H1 (cell line): Measurements from ENCODE around the gene LAIR1. TPM values are rescaled to one million over a fixed set of nuclear protein-coding genes. Genes with fewer than 3 reads are reported as not detected.

ENCODE experiments used
- CTCF ChIA-PET: fragments of 300-600 bp; sonication (Branson Sonifier 250); formaldehyde crosslinking; loops from one replicate; lab custom pipeline; 2021; ENCODE audit not compliant: partially characterized antibody; lab: Charles Lee
- POLR2A ChIA-PET: fragments of 300-600 bp; sonication (Branson Sonifier 250); formaldehyde crosslinking; loops from one replicate; lab custom pipeline; 2021; ENCODE audit warnings: inconsistent platforms; ENCODE audit not compliant: partially characterized antibody; lab: Charles Lee
- DNase-seq, 2 experiments: peaks; one replicate each; pipeline versions ENCODE4 v3.0.0 to v3.0.0-alpha.2; 2010 to 2022; ENCODE audit warnings: low spot score in 2 of 2, low read depth in 1 of 2, mixed read lengths in 1 of 2
- FAIRE-seq: peaks from 2 replicates; lab custom pipeline; 2011; peaks lifted over from hg19 to GRCh38; lab: Jason Lieb, UNC
- H2AFZ ChIP-seq: 2 replicates; pipeline ENCODE4 v1.8.1; 2012; ENCODE audit warnings: low read length, inconsistent platforms
- H2AK5ac ChIP-seq: 2 replicates; pipeline ENCODE4 v1.6.1; 2013; ENCODE audit warnings: low read depth, low read length
- H2BK120ac ChIP-seq: replicated peaks from 2 replicates; pipeline ENCODE3; 2013; ENCODE audit warnings: low read depth, low read length, inconsistent platforms
- H2BK12ac ChIP-seq: 2 replicates; pipeline ENCODE4 v1.6.1; 2013; ENCODE audit warnings: low read depth, low read length
- H2BK15ac ChIP-seq: 2 replicates; pipeline ENCODE4 v1.6.1; 2013; ENCODE audit warnings: low read length
- H2BK20ac ChIP-seq: 2 replicates; pipeline ENCODE4 v1.6.1; 2013; ENCODE audit warnings: low read length
- H2BK5ac ChIP-seq: 2 replicates; pipeline ENCODE4 v1.6.1; 2013; ENCODE audit warnings: low read depth, low read length
- H3K14ac ChIP-seq: 2 replicates; pipeline ENCODE4 v1.6.1; 2013; ENCODE audit warnings: inconsistent platforms; ENCODE audit not compliant: insufficient read length
- H3K18ac ChIP-seq: 2 replicates; pipeline ENCODE4 v1.6.1; 2013; ENCODE audit warnings: low read length; ENCODE audit errors: extremely low read depth
- H3K23ac ChIP-seq: 2 replicates; pipeline ENCODE4 v1.6.1; 2013; ENCODE audit warnings: inconsistent platforms; ENCODE audit not compliant: insufficient read length
- H3K23me2 ChIP-seq: 2 replicates; pipeline ENCODE4 v1.6.1; 2013; ENCODE audit warnings: low read depth, low read length
- H3K27ac ChIP-seq: 2 replicates; pipeline ENCODE4 v1.6.1; 2011; ENCODE audit warnings: low read depth, low read length, inconsistent platforms
- H3K27me3 ChIP-seq, 4 experiments: replicated peaks in 1 of 4; 1 replicate in 1 of 4; 2 replicates in 3 of 4; pipeline versions ENCODE4 v1.6.1 to v1.8.1; 2011 to 2013; ENCODE audit warnings: low read length in 3 of 4, mild to moderate bottlenecking in 3 of 4, inconsistent platforms in 2 of 4, mixed read lengths in 2 of 4, moderate library complexity in 1 of 4; ENCODE audit not compliant: control insufficient read depth in 3 of 4, insufficient read depth in 3 of 4; ENCODE audit errors: extremely low read depth in 1 of 4
- H3K36me3 ChIP-seq, 4 experiments: 2 replicates each; pipeline versions ENCODE4 v1.6.1 to v1.8.1; 2011 to 2013; ENCODE audit warnings: mild to moderate bottlenecking in 4 of 4, low read length in 3 of 4, moderate library complexity in 2 of 4, control low read depth in 1 of 4, inconsistent platforms in 1 of 4; ENCODE audit not compliant: insufficient read depth in 4 of 4, control insufficient read depth in 2 of 4
- H3K4ac ChIP-seq: replicated peaks from 2 replicates; pipeline ENCODE3; 2013; ENCODE audit warnings: low read length, low read depth, mixed read lengths, inconsistent platforms; ENCODE audit not compliant: insufficient read length
- H3K4me1 ChIP-seq, 4 experiments: replicated peaks in 1 of 4; 1 replicate in 1 of 4; 2 replicates in 3 of 4; pipeline versions ENCODE4 v1.6.1 to v1.8.1; 2011 to 2013; ENCODE audit warnings: low read length in 3 of 4, inconsistent platforms in 2 of 4, mixed read lengths in 1 of 4; ENCODE audit not compliant: insufficient read depth in 4 of 4, control insufficient read depth in 3 of 4
- H3K4me2 ChIP-seq, 2 experiments: 2 replicates each; pipeline versions ENCODE4 v1.6.1 to v1.8.1; 2011 to 2013; ENCODE audit warnings: low read depth in 2 of 2, low read length in 2 of 2, control low read depth in 1 of 2, inconsistent platforms in 1 of 2, mild to moderate bottlenecking in 1 of 2; ENCODE audit not compliant: insufficient read depth in 1 of 2
- H3K4me3 ChIP-seq, 4 experiments: fragments of 200-600, 300-600 bp in 1 of 4; sonication (generic), shearing (Covaris generic), sonication (Bioruptor Twin) in 1 of 4; 2 replicates each; pipeline versions ENCODE4 v1.5.1 to v1.8.1; 2011 to 2016; ENCODE audit warnings: low read length in 4 of 4, low read depth in 3 of 4, control low read depth in 2 of 4, inconsistent platforms in 2 of 4, mild to moderate bottlenecking in 2 of 4, mixed read lengths in 1 of 4, moderate library complexity in 1 of 4; ENCODE audit not compliant: insufficient read depth in 2 of 4; ENCODE audit errors: extremely low read depth in 1 of 4
- H3K56ac ChIP-seq: replicated peaks from 2 replicates; pipeline ENCODE3; 2013; ENCODE audit warnings: low read depth, mild to moderate bottlenecking, mixed read lengths, low read length, inconsistent platforms; ENCODE audit not compliant: insufficient read length
- H3K79me1 ChIP-seq: 2 replicates; pipeline ENCODE4 v1.6.1; 2013; ENCODE audit warnings: low read depth, low read length, control low read depth
- H3K79me2 ChIP-seq, 2 experiments: 2 replicates each; pipeline versions ENCODE4 v1.6.1 to v1.8.1; 2012 to 2013; ENCODE audit warnings: low read length in 2 of 2, mild to moderate bottlenecking in 2 of 2, inconsistent platforms in 1 of 2; ENCODE audit not compliant: insufficient read depth in 2 of 2, control insufficient read depth in 1 of 2
- H3K9ac ChIP-seq, 4 experiments: replicated peaks in 1 of 4; 1 replicate in 1 of 4; 2 replicates in 3 of 4; pipeline versions ENCODE4 v1.6.1 to v1.8.1; 2011 to 2013; ENCODE audit warnings: low read depth in 3 of 4, low read length in 3 of 4, control low read depth in 2 of 4, mild to moderate bottlenecking in 2 of 4, moderate library complexity in 2 of 4, inconsistent platforms in 1 of 4; ENCODE audit errors: extremely low read depth in 1 of 4
- H3K9me3 ChIP-seq, 2 experiments: 2 replicates each; pipeline versions ENCODE4 v1.6.1 to v1.8.1; 2012 to 2013; ENCODE audit warnings: mild to moderate bottlenecking in 2 of 2, moderate library complexity in 2 of 2, control low read depth in 1 of 2, inconsistent platforms in 1 of 2, low read depth in 1 of 2, low read length in 1 of 2, mixed read lengths in 1 of 2; ENCODE audit not compliant: insufficient read depth in 2 of 2
- H4K20me1 ChIP-seq, 2 experiments: replicated peaks in 1 of 2; 2 replicates each; pipeline versions ENCODE3 to v1.8.1; 2011 to 2013; ENCODE audit warnings: inconsistent platforms in 2 of 2, low read length in 2 of 2, mild to moderate bottlenecking in 1 of 2; ENCODE audit not compliant: insufficient read depth in 2 of 2, control insufficient read depth in 1 of 2
- H4K5ac ChIP-seq: 2 replicates; pipeline ENCODE4 v1.6.1; 2013; ENCODE audit warnings: low read length, low read depth, mixed read lengths, inconsistent platforms; ENCODE audit not compliant: insufficient read length
- H4K8ac ChIP-seq: 2 replicates; pipeline ENCODE4 v1.8.0; 2013; ENCODE audit warnings: mild to moderate bottlenecking, moderate library complexity, low read length, inconsistent platforms; ENCODE audit not compliant: insufficient read depth; ENCODE audit errors: extremely low read depth
- H4K91ac ChIP-seq: replicated peaks from 2 replicates; pipeline ENCODE3; 2013; ENCODE audit warnings: low read length, mixed read lengths, inconsistent platforms; ENCODE audit not compliant: insufficient read length
- WGBS, 2 experiments: shearing (Covaris generic) in 1 of 2; methylation state at CpG; one replicate each; pipeline versions ENCODE4 v1.1.6 to v1.1.7; 2013 to 2015; ENCODE audit warnings: low lambda C conversion rate in 2 of 2, mixed read lengths in 2 of 2, inconsistent platforms in 1 of 2, low coverage in 1 of 2, missing lambda C conversion rate in 1 of 2; ENCODE audit not compliant: insufficient replicate concordance in 2 of 2, insufficient coverage in 1 of 2, insufficient read length in 1 of 2; ENCODE audit errors: extremely low coverage in 1 of 2, missing lambda C conversion rate in 1 of 2; 5-methylcytosine and 5-hydroxymethylcytosine counted together
- polyA plus RNA-seq, 7 experiments: library from polyadenylated mRNA; depleted of rRNA in 3 of 7; stranded (reverse) in 5 of 7; unstranded in 2 of 7; fragments of >200 nt in 5 of 7; fragments of 200-250 nt in 2 of 7; gene quantifications; 1 replicate in 5 of 7; 2 replicates in 1 of 7; 4 replicates in 1 of 7; pipeline versions ENCODE4 v1.2.1 to v1.2.3, GENCODE V29; 2011 to 2013; ENCODE audit warnings: missing spikeins in 2 of 7, mixed read lengths in 2 of 7
- total RNA-seq: library from RNA; stranded (reverse); fragmentation: NEBNext Ultra II Directional; extraction: Animal tissue kit (Norgen Biotek cat#: 25700); gene quantifications from 2 replicates; pipeline ENCODE4 v1.2.1, GENCODE V29; 2021

LAIR1 gene
- total and polyA plus RNA-seq, 2 of the 8 experiments (the other 6 are each of a cell fraction or from before 2014, with no cell fraction given), result 0.18 TPM; not detected in 1

DNA sequence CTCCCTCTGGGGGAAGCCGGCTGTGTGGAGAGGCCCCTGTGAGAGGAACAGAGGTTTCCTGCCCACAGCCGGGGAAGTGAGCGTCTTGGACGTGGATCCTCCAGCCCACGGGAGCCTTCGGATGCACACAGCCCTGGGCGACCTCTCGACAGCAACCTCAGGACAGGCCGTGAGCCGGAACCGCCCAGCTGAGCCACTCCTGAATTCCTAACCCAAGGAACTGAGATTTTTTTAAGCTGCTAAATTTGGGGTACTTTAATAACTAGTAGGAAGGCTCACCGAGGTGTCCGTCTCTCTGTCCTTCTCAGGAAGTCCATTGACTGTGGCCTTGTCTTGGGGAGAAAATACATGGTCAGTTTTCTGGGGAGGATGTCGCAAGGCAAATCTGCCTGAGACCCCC, 9.1 kb downstream of the LAIR1 start:
- FAIRE-seq (no peak), DNase-seq (no peak)
- H3K4me1 ChIP-seq, result no peaks in the 10 kb centered on the region
- no peak overlapping the region for H2BK20ac ChIP-seq
- no peaks in the 10 kb centered on the region for H3K36me3 ChIP-seq
- H3K79me2 ChIP-seq, result no peaks in the 10 kb centered on the region
- CTCF ChIA-PET, result interaction anchor here (1.1 to 5.2 kb wide), 7 partner anchors 18 to 100 kb away, joined by 3 to 57 read pairs (median 5); no protein-coding TSS in a partner anchor
- H3K9me3 ChIP-seq, result no peaks in the 10 kb centered on the region
- no peaks in the 10 kb centered on the region for H3K23me2 ChIP-seq
- no peaks in the 10 kb centered on the region for H3K27me3 ChIP-seq
- H2BK5ac ChIP-seq, result no peak overlapping the region
- H3K79me1 ChIP-seq, result no peaks in the 10 kb centered on the region
- H3K4me3 ChIP-seq, result no peak overlapping the region
- H3K27ac ChIP-seq, result no peak overlapping the region
- no peak overlapping the region for H3K23ac ChIP-seq
- POLR2A ChIA-PET, result interaction anchor here (0.5 to 2.5 kb wide), 4 partner anchors 13 to 186 kb away, joined by 3 to 11 read pairs (median 3); partner anchors contain the start of gene RPS9
- no peak overlapping the region for H2BK120ac ChIP-seq
- no peak overlapping the region for H3K18ac ChIP-seq
- no peak overlapping the region for H2AK5ac ChIP-seq
- H2BK15ac ChIP-seq, result no peak overlapping the region
- H2AFZ ChIP-seq, result no peak overlapping the region
- no peak overlapping the region for H3K4me2 ChIP-seq
- 94% methylated on average over 13 of the region's 14 CpGs; no CpG with 5 or more reads in 1 of the 2 experiments for WGBS, 2 experiments
- H4K91ac ChIP-seq, result no peak overlapping the region
- H3K4ac ChIP-seq, result no peak overlapping the region
- H2BK12ac ChIP-seq, result no peak overlapping the region
- no peak overlapping the region for H3K14ac ChIP-seq
- no peak overlapping the region; a peak in 1 of 7 replicates for H3K9ac ChIP-seq
- no peaks in the 10 kb centered on the region for H4K20me1 ChIP-seq
- H4K5ac ChIP-seq, result no peak overlapping the region
- no peak overlapping the region for H3K56ac ChIP-seq
- H4K8ac ChIP-seq, result no peak overlapping the region
